HEK293T (cell line): ENCODE measurements around the gene RIPK1.
"Not testable (repeated sequence)": the region's sequence is repeated elsewhere in the genome, so short reads cannot be mapped to it uniquely, and the experiment has no call there.

Source experiments
- CTCF ChIA-PET: fragments of 350-600 bp; formaldehyde crosslinking; extraction: SDS; loops from one replicate; lab custom pipeline; 2021; ENCODE audit warnings: antibody characterized with exemption, inconsistent platforms; lab: Yijun Ruan, JAX
- POLR2A ChIA-PET: fragments of 350-600 bp; formaldehyde crosslinking; extraction: SDS; loops from one replicate; lab custom pipeline; 2020; ENCODE audit warnings: antibody characterized with exemption, inconsistent platforms; lab: Yijun Ruan, JAX
- DNase-seq: peaks from one replicate; pipeline ENCODE4 v3.0.0; 2012; ENCODE audit warnings: mixed read lengths; ENCODE audit errors: extremely low spot score
- ARNT ChIP-seq: fragments of 450-650 bp; IDR thresholded peaks from 2 replicates; pipeline ENCODE4 v1.6.1; 2017; ENCODE audit warnings: mild to moderate bottlenecking
- BHLHE40 ChIP-seq: fragments of 450-650 bp; IDR thresholded peaks from 2 replicates; pipeline ENCODE4 v1.6.1; 2016; ENCODE audit warnings: mild to moderate bottlenecking, moderate library complexity, borderline replicate concordance
- CTBP1 ChIP-seq: fragments of 450-650 bp; IDR thresholded peaks from 2 replicates; pipeline ENCODE4 v1.6.1; 2016; ENCODE audit warnings: borderline replicate concordance
- ELF4 ChIP-seq: fragments of 450-650 bp; IDR thresholded peaks from 2 replicates; pipeline ENCODE4 v1.6.1; 2017; ENCODE audit warnings: antibody characterized with exemption
- FOXA1 ChIP-seq: fragments of 450-650 bp; IDR thresholded peaks from 2 replicates; pipeline ENCODE4 v1.6.1; 2016; ENCODE audit warnings: mild to moderate bottlenecking
- FOXK2 ChIP-seq: fragments of 450-650 bp; IDR thresholded peaks from 2 replicates; pipeline ENCODE4 v1.6.1; 2016; ENCODE audit warnings: mild to moderate bottlenecking
- FOXM1 ChIP-seq: fragments of 450-650 bp; IDR thresholded peaks from 2 replicates; pipeline ENCODE4 v1.6.1; 2017; ENCODE audit warnings: mild to moderate bottlenecking, borderline replicate concordance
- HDGF ChIP-seq: fragments of 450-650 bp; IDR thresholded peaks from 2 replicates; pipeline ENCODE4 v1.6.1; 2017; ENCODE audit warnings: antibody characterized with exemption, borderline replicate concordance
- L3MBTL2 ChIP-seq: fragments of 450-650 bp; conservative IDR thresholded peaks from 2 replicates; pipeline ENCODE4 v1.6.1; 2016; ENCODE audit warnings: mild to moderate bottlenecking
- LEF1 ChIP-seq: fragments of 450-650 bp; IDR thresholded peaks from 2 replicates; pipeline ENCODE4 v1.6.1; 2017; ENCODE audit warnings: mild to moderate bottlenecking, borderline replicate concordance
- NFRKB ChIP-seq: fragments of 450-650 bp; IDR thresholded peaks from 2 replicates; pipeline ENCODE4 v1.6.1; 2016; ENCODE audit warnings: mild to moderate bottlenecking, moderate library complexity
- PKNOX1 ChIP-seq: fragments of 450-650 bp; IDR thresholded peaks from 2 replicates; pipeline ENCODE4 v1.6.1; 2016
- SP1 ChIP-seq: fragments of 450-650 bp; IDR thresholded peaks from 2 replicates; pipeline ENCODE4 v1.6.1; 2017
- SUZ12 ChIP-seq: fragments of 450-650 bp; IDR thresholded peaks from 2 replicates; pipeline ENCODE4 v1.6.1; 2016; ENCODE audit warnings: mild to moderate bottlenecking
- TARDBP ChIP-seq: fragments of 450-650 bp; IDR thresholded peaks from 2 replicates; pipeline ENCODE4 v1.6.1; 2016
- ZNF384 ChIP-seq: fragments of 450-650 bp; IDR thresholded peaks from 2 replicates; pipeline ENCODE4 v1.6.1; 2016

The RIPK1 gene

GRCh38 chr6:3073382-3073781 is 5.1 kb downstream of the RIPK1 start:
- ChIA-PET POLR2A (interaction anchor here (1.5 kb wide), 1 partner anchor 83 kb away, joined by 3 read pairs; no protein-coding TSS in a partner anchor), CTCF (no interaction called here)
- TF ChIP-seq ARNT (no peak), SUZ12 (no peak), NFRKB (no peak), SP1 (no peak), L3MBTL2 (no peak), CTBP1 (no peak), HDGF (no peak), PKNOX1 (no peak), LEF1 (no peak), TARDBP (no peak), FOXM1 (no peak), BHLHE40 (no peak), FOXK2 (no peak), ELF4 (no peak), FOXA1 (no peak), ZNF384 (no peak)
- DNase-seq: no peak

GRCh38 chr6:3075772-3076113 is 7.4 kb downstream of the RIPK1 start:
- ChIA-PET POLR2A (interaction anchor here (1.1 kb wide), 1 partner anchor 12 kb away, joined by 3 read pairs; no protein-coding TSS in a partner anchor), CTCF (interaction anchor here (0.6 to 0.7 kb wide), 2 partner anchors 10 to 186 kb away, joined by 3 read pairs; no protein-coding TSS in a partner anchor)
- TF ChIP-seq FOXM1 (no peak), SUZ12 (no peak), SP1 (no peak)
- no peak for DNase-seq

- POLR2A ChIA-PET: interaction anchor here (1.0 kb wide), 1 partner anchor 10 kb away, joined by 3 read pairs; no protein-coding TSS in a partner anchor
- no peak for DNase-seq
- CTCF ChIA-PET: interaction anchor here (0.6 kb wide), 1 partner anchor 9 kb away, joined by 3 read pairs; no protein-coding TSS in a partner anchor
- TF ChIP-seq HDGF (no peak), L3MBTL2 (no peak)
These were observed 8.0 kb downstream of the RIPK1 start for GRCh38 chr6:3076320-3076719.

GRCh38 chr6:3077430-3077829 is 9.1 kb downstream of the RIPK1 start:
- POLR2A ChIA-PET: no interaction called here
- CTCF ChIA-PET: no interaction called here
- DNase-seq: no peak
- TF ChIP-seq LEF1: no peak
- TF ChIP-seq SUZ12: no peak
- TF ChIP-seq L3MBTL2: no peak
- no peak for TF ChIP-seq CTBP1
- no peak for TF ChIP-seq FOXA1
- TF ChIP-seq PKNOX1: no peak
- TF ChIP-seq ARNT: no peak
- TF ChIP-seq SP1: no peak
- TF ChIP-seq HDGF: no peak
- TF ChIP-seq NFRKB: no peak
- TF ChIP-seq TARDBP: no peak
- TF ChIP-seq FOXK2: no peak
- no peak for TF ChIP-seq ELF4
- TF ChIP-seq FOXM1: no peak
- TF ChIP-seq BHLHE40: no peak
- no peak for TF ChIP-seq ZNF384

GRCh38 chr6:3078952-3079351 is 10.7 kb downstream of the RIPK1 start:
- CTCF ChIA-PET: not testable (repeated sequence)

GRCh38 chr6:3079682-3080081 is 11.4 kb downstream of the RIPK1 start:
- CTCF ChIA-PET: no interaction called here
- TF ChIP-seq SUZ12: no peak
- no peak for TF ChIP-seq FOXK2
- TF ChIP-seq ZNF384: no peak
- TF ChIP-seq SP1: no peak
- no peak for TF ChIP-seq LEF1
- TF ChIP-seq HDGF: no peak
- POLR2A ChIA-PET: interaction anchor here (1.0 kb wide), 1 partner anchor 13 kb away, joined by 3 read pairs; no protein-coding TSS in a partner anchor
- no peak for DNase-seq

More at GRCh38 chr6:3078952-3079351, 10.7 kb downstream of the RIPK1 start:
- not testable (repeated sequence) for DNase-seq
- POLR2A ChIA-PET: interaction anchor here (1.0 kb wide), 1 partner anchor 13 kb away, joined by 3 read pairs; no protein-coding TSS in a partner anchor

- CTCF ChIA-PET: no interaction called here
- DNase-seq: no peak
- TF ChIP-seq ARNT: no peak
- TF ChIP-seq FOXK2: no peak
- POLR2A ChIA-PET: no interaction called here
These were observed 13.7 kb downstream of the RIPK1 start for GRCh38 chr6:3081960-3082359.

GRCh38 chr6:3085074-3085473 is 16.8 kb downstream of the RIPK1 start:
- DNase-seq: no peak
- TF ChIP-seq NFRKB (no peak), ELF4 (no peak), BHLHE40 (no peak), FOXA1 (no peak), CTBP1 (no peak), SP1 (no peak), LEF1 (no peak), HDGF (no peak), ZNF384 (no peak), SUZ12 (no peak), ARNT (no peak), FOXK2 (no peak), TARDBP (no peak)
- ChIA-PET CTCF (interaction anchor here (0.6 kb wide), 1 partner anchor 9 kb away, joined by 3 read pairs; no protein-coding TSS in a partner anchor), POLR2A (no interaction called here)
